DOHH2 (cell line): ENCODE results near the gene CEP95.

Experiments used
- EZH2phosphoT487 ChIP-seq: fragments of 200-600 bp; sonication (generic); IDR thresholded peaks from 2 replicates; pipeline ENCODE4 v1.6.1; 2017; ENCODE audit warnings: borderline replicate concordance, mild to moderate bottlenecking, antibody characterized with exemption, low read length, moderate library complexity, mixed read lengths
- TF ChIP-seq, protein P1 (sequence below): fragments of 200-600 bp; sonication (generic); IDR thresholded peaks from one replicate; pipeline ENCODE4 v1.5.1; 2014; ENCODE audit warnings: antibody characterized with exemption, mild to moderate bottlenecking, low read depth, low read length; ENCODE audit not compliant: poor library complexity, severe bottlenecking

DNA sequence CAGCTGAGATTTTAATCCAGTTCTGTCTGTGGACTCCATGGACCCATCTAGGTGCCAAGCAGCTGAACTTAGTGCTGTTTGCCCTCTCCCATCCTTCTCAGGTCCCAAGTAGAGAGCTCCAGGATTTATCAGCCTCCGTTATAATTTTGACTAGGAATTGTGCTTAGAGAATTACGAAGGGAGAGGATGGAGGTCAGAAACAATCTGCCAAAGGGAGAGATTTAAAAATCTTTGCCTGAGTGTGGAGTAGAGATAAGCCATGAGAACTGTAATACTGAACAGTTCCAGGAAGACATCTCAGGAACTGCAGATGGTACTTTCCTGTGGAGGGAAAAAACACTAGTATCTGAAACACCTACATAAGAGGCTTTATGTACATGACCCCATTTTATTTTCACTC lies 27.0 kb downstream of the CEP95 start:
- TF ChIP-seq, protein P1, sequence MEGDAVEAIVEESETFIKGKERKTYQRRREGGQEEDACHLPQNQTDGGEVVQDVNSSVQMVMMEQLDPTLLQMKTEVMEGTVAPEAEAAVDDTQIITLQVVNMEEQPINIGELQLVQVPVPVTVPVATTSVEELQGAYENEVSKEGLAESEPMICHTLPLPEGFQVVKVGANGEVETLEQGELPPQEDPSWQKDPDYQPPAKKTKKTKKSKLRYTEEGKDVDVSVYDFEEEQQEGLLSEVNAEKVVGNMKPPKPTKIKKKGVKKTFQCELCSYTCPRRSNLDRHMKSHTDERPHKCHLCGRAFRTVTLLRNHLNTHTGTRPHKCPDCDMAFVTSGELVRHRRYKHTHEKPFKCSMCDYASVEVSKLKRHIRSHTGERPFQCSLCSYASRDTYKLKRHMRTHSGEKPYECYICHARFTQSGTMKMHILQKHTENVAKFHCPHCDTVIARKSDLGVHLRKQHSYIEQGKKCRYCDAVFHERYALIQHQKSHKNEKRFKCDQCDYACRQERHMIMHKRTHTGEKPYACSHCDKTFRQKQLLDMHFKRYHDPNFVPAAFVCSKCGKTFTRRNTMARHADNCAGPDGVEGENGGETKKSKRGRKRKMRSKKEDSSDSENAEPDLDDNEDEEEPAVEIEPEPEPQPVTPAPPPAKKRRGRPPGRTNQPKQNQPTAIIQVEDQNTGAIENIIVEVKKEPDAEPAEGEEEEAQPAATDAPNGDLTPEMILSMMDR = no peak
- TF ChIP-seq EZH2phosphoT487 = no peak
